Esophagus squamous epithelium (tissue), 4 donors: ENCODE results near the gene NUPR2.

Experiments used
- CTCF ChIP-seq, 6 experiments: fragments of 450-650 bp in 4 of 6; fragments of 200-600 bp in 2 of 6; sonication (generic) in 2 of 6; IDR thresholded peaks; one replicate each; pipeline ENCODE4 v1.5.1; 2016 to 2019; ENCODE audit warnings: antibody characterized with exemption in 6 of 6, mild to moderate bottlenecking in 4 of 6, moderate library complexity in 4 of 6
- POLR2A ChIP-seq, 4 donors: fragments of 450-650 bp; IDR thresholded peaks; one replicate each; pipeline ENCODE4 v1.6.1; 2017; ENCODE audit warnings: antibody characterized with exemption in 4 of 4, mild to moderate bottlenecking in 4 of 4, moderate library complexity in 3 of 4

- no peak for TF ChIP-seq CTCF (IDR thresholded peaks at IDR 0.05)
- no peak for TF ChIP-seq POLR2A (IDR thresholded peaks at IDR 0.05)
Observed at GRCh38 chr7:56105508-56105907, 10.7 kb downstream of the NUPR2 start.
